ENCODE results near the gene NFIA. TPM values are rescaled to one million over a fixed set of nuclear protein-coding genes. Genes with fewer than 3 reads are reported as not detected.
A peak's percentile ranks its signal among the peaks of the same experiment; 100 is the strongest.

Gene NFIA
- total and polyA plus RNA-seq, 9 of the 15 experiments (the other 6 are each of a cell fraction or from before 2014, with no cell fraction given), result 5.3 to 24.9 (median 9.8) TPM

DNA sequence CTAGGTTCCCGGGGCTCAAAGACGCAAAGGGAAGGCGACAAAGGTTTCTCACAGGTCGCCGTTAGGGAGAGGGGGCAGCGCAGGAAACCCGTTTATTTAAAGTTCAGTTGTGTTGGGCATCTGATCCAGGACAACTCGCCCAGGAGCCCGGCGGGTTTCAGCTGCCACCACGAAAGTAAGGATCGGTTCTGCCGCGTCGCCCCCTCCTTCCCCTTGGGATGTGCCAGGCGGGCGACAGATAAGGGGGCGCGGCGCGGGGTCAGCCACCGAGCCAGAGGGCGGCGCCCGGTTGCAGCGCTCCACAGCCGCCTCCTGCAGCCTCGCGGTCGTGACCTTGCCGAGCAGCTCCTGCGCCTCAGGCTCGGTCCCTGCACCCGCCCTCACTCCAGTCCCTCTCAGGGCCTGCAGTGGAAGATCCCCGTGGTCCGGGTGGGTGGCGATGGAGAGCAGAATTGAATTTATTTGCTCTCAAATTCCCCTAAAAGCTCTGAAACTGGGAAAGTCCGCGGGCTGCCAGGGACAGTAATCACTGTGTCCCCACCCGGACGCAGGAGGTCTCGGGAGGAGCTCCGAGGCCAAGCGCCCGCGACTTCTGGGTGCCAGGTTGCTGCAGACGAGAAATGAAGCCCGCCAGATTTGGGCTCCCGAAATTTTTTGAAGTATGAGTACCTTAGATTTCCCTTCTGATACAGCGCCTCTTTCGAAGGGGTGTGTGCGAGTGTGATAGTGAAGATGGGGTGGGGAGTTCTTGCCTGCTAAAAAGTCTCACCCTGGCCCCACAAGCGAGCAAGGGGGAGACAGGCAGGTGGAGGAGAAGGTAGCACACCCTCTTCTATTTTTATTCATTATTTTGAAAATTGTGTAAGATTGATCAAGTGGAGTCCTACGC, 28.4 kb upstream of the NFIA start (continued):
- no peak for TF ChIP-seq ZZZ3 (IDR thresholded peaks at IDR 0.05)
- TF ChIP-seq ZC3H11A (IDR thresholded peaks at IDR 0.05; ENCODE audit: low read depth, low read length), result 0 out of 2 replicates have a peak, but pooled peaks have one; percentile 54
- TF ChIP-seq, protein P1, sequence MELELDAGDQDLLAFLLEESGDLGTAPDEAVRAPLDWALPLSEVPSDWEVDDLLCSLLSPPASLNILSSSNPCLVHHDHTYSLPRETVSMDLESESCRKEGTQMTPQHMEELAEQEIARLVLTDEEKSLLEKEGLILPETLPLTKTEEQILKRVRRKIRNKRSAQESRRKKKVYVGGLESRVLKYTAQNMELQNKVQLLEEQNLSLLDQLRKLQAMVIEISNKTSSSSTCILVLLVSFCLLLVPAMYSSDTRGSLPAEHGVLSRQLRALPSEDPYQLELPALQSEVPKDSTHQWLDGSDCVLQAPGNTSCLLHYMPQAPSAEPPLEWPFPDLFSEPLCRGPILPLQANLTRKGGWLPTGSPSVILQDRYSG (tag; conservative IDR thresholded peaks at IDR 0.05; ENCODE audit: low read depth), result no peak
- TF ChIP-seq ZNF324 (CRISPR knock-in tag; IDR thresholded peaks at IDR 0.05), result no peak
- peak; percentile 85 for TF ChIP-seq RBFOX2 (IDR thresholded peaks at IDR 0.05; ENCODE audit: low read depth, low read length)
- no peak for TF ChIP-seq XRCC3 (IDR thresholded peaks at IDR 0.05)
- TF ChIP-seq HNRNPH1 (optimal IDR thresholded peaks at IDR 0.05; ENCODE audit: low read depth, low read length), result no peak
- TF ChIP-seq POLR3A (IDR thresholded peaks at IDR 0.05; ENCODE audit: borderline replicate concordance, extremely low read depth, insufficient read depth, insufficient read length), result no peak
- TF ChIP-seq PHF8 (IDR thresholded peaks at IDR 0.05; ENCODE audit: borderline replicate concordance, low read length), result peak; percentile 24; the same call in 1 of the 2 replicates
- TF ChIP-seq EP300 (IDR thresholded peaks at IDR 0.05; ENCODE audit: low read length), result peak; percentile 27
- TF ChIP-seq POLR3G (IDR thresholded peaks at IDR 0.05; ENCODE audit: extremely low read depth, insufficient read length, insufficient replicate concordance), result no peak
- no peak for TF ChIP-seq ZNF551 (CRISPR knock-in tag; IDR thresholded peaks at IDR 0.05)
- TF ChIP-seq IFI16 (CRISPR knock-in tag; IDR thresholded peaks at IDR 0.05), result no peak
- TF ChIP-seq HDAC8 (tag; IDR thresholded peaks at IDR 0.05), result no peak
- TF ChIP-seq SLC30A9 (CRISPR knock-in tag; IDR thresholded peaks at IDR 0.05), result no peak
